Smooth muscle cell (in vitro differentiated cells): ENCODE results near the gene STOML2. TPM values are rescaled to one million over a fixed set of nuclear protein-coding genes. Genes with fewer than 3 reads are reported as not detected.

ENCODE experiments used
- DNase-seq: peaks from one replicate; lab custom pipeline; 2025; ENCODE audit not compliant: unreplicated experiment; lab: John Stamatoyannopoulos, UW
- H2AFZ ChIP-seq: fragments of 200-600 bp; sonication (generic); 2 replicates; pipeline ENCODE4 v1.6.0; 2016; ENCODE audit warnings: antibody characterized with exemption, low read depth, mild to moderate bottlenecking
- H3F3A ChIP-seq: fragments of 200-600 bp; sonication (generic); 2 replicates; pipeline ENCODE4 v1.6.0; 2017; ENCODE audit warnings: antibody characterized with exemption, low read depth
- H3K27ac ChIP-seq: fragments of 200-600 bp; sonication (generic); 2 replicates; pipeline ENCODE4 v1.5.1; 2016; ENCODE audit warnings: low read depth, mild to moderate bottlenecking
- H3K27me3 ChIP-seq: fragments of 200-600 bp; sonication (generic); 2 replicates; pipeline ENCODE4 v1.6.1; 2016; ENCODE audit warnings: low read depth, mild to moderate bottlenecking
- H3K36me3 ChIP-seq: fragments of 200-600 bp; sonication (generic); 2 replicates; pipeline ENCODE4 v1.5.1; 2016; ENCODE audit warnings: low read depth
- H3K4me1 ChIP-seq: fragments of 200-600 bp; sonication (generic); 2 replicates; pipeline ENCODE4 v1.5.1; 2016; ENCODE audit warnings: low read depth
- H3K4me2 ChIP-seq: fragments of 200-600 bp; sonication (generic); 2 replicates; pipeline ENCODE4 v1.6.0; 2016; ENCODE audit warnings: mild to moderate bottlenecking
- H3K4me3 ChIP-seq: fragments of 200-600 bp; sonication (generic); 2 replicates; pipeline ENCODE4 v1.5.1; 2016; ENCODE audit warnings: mild to moderate bottlenecking
- H3K79me2 ChIP-seq: fragments of 200-600 bp; sonication (generic); 2 replicates; pipeline ENCODE4 v1.6.0; 2016; ENCODE audit warnings: low read depth, mild to moderate bottlenecking
- H3K9ac ChIP-seq: fragments of 200-600 bp; sonication (generic); 2 replicates; pipeline ENCODE4 v1.6.0; 2016; ENCODE audit warnings: low read depth
- H3K9me3 ChIP-seq: fragments of 200-600 bp; sonication (generic); replicated peaks from 2 replicates; pipeline ENCODE4 v1.5.1; 2016; ENCODE audit warnings: low read depth
- H4K20me1 ChIP-seq: fragments of 200-600 bp; sonication (generic); 2 replicates; pipeline ENCODE4 v1.6.0; 2016; ENCODE audit warnings: low read depth
- WGBS: methylation state at CpG from one replicate; pipeline ENCODE4 v1.1.7; 2016; ENCODE audit warnings: low lambda C conversion rate; 5-methylcytosine and 5-hydroxymethylcytosine counted together
- polyA plus RNA-seq: library from polyadenylated mRNA; unstranded; fragments of >200 nt; fragmentation: Nextera tagmentation; extraction: Ambion mirVana; gene quantifications from 2 replicates; pipeline ENCODE4 v1.2.1, GENCODE V29; 2016
- total RNA-seq: library from RNA; depleted of rRNA; stranded (reverse); fragments of >200 nt; gene quantifications from 2 replicates; pipeline ENCODE4 v1.2.3, GENCODE V29; 2014
- TF ChIP-seq, protein P1 (sequence below): fragments of 200-600 bp; sonication (generic); IDR thresholded peaks from 2 replicates; pipeline ENCODE4 v1.5.1; 2017; ENCODE audit warnings: borderline replicate concordance, mild to moderate bottlenecking, antibody characterized with exemption; ENCODE audit not compliant: insufficient read depth, poor library complexity, severe bottlenecking

Gene STOML2
- total and polyA plus RNA-seq, 2 experiments from 2014 or later: 70.8 to 125 TPM

DNA sequence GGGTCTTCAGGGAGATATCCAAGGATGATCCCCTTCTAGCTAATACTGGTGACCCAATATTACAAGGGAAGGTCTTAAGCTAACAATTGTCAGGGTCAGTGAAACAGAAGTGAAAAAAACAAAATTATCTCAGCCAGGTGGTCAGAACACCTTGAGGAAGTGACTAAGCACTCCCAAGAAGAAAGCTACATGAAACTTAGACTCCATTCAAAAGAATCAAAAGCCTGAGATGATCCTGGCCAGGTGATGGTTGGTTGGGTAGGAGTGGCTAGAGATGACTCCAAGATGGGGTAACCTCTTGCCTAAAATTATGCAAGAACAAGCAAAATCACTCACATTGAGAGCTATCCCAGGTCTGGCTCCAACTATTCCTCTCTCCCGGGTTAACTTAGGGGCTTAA lies 35.9 kb downstream of the STOML2 start:
- TF ChIP-seq, protein P1, sequence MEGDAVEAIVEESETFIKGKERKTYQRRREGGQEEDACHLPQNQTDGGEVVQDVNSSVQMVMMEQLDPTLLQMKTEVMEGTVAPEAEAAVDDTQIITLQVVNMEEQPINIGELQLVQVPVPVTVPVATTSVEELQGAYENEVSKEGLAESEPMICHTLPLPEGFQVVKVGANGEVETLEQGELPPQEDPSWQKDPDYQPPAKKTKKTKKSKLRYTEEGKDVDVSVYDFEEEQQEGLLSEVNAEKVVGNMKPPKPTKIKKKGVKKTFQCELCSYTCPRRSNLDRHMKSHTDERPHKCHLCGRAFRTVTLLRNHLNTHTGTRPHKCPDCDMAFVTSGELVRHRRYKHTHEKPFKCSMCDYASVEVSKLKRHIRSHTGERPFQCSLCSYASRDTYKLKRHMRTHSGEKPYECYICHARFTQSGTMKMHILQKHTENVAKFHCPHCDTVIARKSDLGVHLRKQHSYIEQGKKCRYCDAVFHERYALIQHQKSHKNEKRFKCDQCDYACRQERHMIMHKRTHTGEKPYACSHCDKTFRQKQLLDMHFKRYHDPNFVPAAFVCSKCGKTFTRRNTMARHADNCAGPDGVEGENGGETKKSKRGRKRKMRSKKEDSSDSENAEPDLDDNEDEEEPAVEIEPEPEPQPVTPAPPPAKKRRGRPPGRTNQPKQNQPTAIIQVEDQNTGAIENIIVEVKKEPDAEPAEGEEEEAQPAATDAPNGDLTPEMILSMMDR: no peak
- Histone ChIP-seq H2AFZ (no peak overlapping the region), H3K4me2 (no peak overlapping the region), H3F3A (peaks cover 6% of the 10 kb centered on the region), H4K20me1 (peaks cover 100% of the 10 kb centered on the region), H3K79me2 (peaks cover 95% of the 10 kb centered on the region), H3K27ac (no peak overlapping the region), H3K4me1 (peaks cover 18% of the 10 kb centered on the region), H3K9me3 (no peaks in the 10 kb centered on the region), H3K4me3 (no peak overlapping the region), H3K27me3 (peaks cover under 1% of the 10 kb centered on the region), H3K9ac (no peak overlapping the region), H3K36me3 (peaks cover 31% of the 10 kb centered on the region)
- 100% methylated on average over 1 of the region's 1 CpG for WGBS
- DNase-seq: no peak

DNA sequence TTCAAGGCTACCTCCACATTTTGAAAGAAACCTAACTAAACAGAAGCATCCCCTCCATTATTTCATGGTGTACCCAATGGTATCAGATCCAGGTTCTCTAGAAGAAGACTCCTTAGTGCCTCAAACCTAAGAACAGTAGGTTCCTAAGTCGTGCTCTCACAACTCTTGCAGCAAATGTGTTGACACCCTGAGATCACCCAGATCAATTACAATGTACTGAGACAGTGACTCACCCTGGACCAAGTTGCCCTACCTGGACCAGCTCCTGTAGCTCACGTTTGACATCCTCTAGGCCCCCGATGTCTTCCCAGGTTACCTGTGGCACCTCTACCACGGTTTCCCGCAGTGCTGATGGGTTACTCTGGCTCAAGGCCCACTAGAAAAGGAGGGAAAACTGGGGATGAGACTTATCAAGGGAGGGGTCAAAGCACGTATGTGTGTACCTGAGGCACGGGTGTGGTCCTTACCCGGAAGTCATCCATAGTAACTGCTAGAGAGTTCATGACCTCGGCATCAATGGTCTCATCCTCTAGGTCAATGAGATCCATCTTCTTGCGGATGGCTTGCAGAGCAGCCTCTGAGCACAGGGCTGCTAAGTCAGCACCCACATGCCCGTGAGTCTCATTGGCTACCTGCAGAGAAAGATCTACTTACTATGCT lies 42.3 kb downstream of the STOML2 start:
- DNase-seq: no peak
- Histone ChIP-seq H3K27ac (no peak overlapping the region), H3K9me3 (no peaks in the 10 kb centered on the region), H4K20me1 (peaks cover 96% of the 10 kb centered on the region), H3K4me3 (no peak overlapping the region), H3K36me3 (peaks cover 71% of the 10 kb centered on the region), H3K9ac (no peak overlapping the region), H3K4me1 (no peaks in the 10 kb centered on the region), H3K27me3 (no peaks in the 10 kb centered on the region), H3F3A (peaks cover 21% of the 10 kb centered on the region), H3K79me2 (peaks cover 41% of the 10 kb centered on the region), H2AFZ (no peak overlapping the region), H3K4me2 (no peak overlapping the region)
- TF ChIP-seq, protein P1: no peak
- WGBS: over 99% methylated on average over 11 of the region's 11 CpGs

DNA sequence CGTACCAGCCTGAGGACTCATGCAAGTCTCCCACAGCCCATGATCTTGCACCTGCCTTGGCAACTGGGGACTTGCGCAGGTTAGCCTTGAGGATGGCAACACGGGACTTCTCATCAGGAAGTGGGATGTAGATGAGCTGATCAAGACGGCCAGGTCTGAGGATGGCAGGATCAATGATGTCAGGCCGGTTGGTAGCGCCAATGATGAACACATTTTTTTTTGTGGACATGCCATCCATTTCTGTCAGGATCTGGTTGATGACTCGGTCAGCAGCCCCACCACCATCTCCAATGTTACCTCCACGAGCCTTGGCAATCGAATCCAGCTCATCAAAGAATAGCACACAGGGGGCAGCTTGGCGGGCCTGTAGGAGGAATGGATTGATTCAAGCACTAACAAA lies 43.5 kb downstream of the STOML2 start:
- H2AFZ ChIP-seq: no peak overlapping the region
- no peak overlapping the region for H3K4me2 ChIP-seq
- H3K4me3 ChIP-seq: no peak overlapping the region
- 98% methylated on average over 10 of the region's 10 CpGs for WGBS
- H4K20me1 ChIP-seq: peaks cover 87% of the 10 kb centered on the region
- H3K36me3 ChIP-seq: peaks cover 68% of the 10 kb centered on the region
- no peak overlapping the region for H3K9ac ChIP-seq
- no peaks in the 10 kb centered on the region for H3K4me1 ChIP-seq
- peaks cover 21% of the 10 kb centered on the region for H3F3A ChIP-seq
- TF ChIP-seq, protein P1: no peak
- no peak overlapping the region for H3K27ac ChIP-seq
- H3K79me2 ChIP-seq: peaks cover 31% of the 10 kb centered on the region
- H3K9me3 ChIP-seq: no peaks in the 10 kb centered on the region
- no peaks in the 10 kb centered on the region for H3K27me3 ChIP-seq
- no peak for DNase-seq

DNA sequence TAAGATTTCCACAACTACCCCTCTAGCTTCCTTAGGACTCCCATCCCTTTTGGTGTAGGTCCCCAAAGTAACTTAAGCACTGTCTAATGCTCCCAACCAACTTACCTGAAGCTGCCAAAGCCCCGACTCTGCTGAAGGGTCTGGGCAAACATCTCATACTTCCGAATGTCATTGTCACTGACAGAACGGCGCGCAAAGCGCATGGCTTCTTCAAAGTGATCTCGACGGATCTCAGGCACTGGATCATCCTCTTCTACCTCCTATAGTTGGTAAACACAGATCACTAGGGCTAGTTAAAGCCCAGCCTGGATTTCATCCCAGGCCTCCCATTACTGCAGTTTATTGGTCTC lies 45.7 kb downstream of the STOML2 start:
- Histone ChIP-seq H4K20me1 (peaks cover 78% of the 10 kb centered on the region), H2AFZ (no peak overlapping the region), H3K4me1 (no peaks in the 10 kb centered on the region), H3K4me3 (no peak overlapping the region), H3K9me3 (no peaks in the 10 kb centered on the region), H3K36me3 (peaks cover 50% of the 10 kb centered on the region), H3K27me3 (no peaks in the 10 kb centered on the region), H3K9ac (no peak overlapping the region), H3K4me2 (no peak overlapping the region), H3K79me2 (peaks cover 9% of the 10 kb centered on the region), H3K27ac (no peak overlapping the region), H3F3A (peaks cover 21% of the 10 kb centered on the region)
- 98% methylated on average over 8 of the region's 8 CpGs for WGBS
- TF ChIP-seq, protein P1: no peak
- no peak for DNase-seq
